Astrocyte of the cerebellum (primary cell): ENCODE results near the gene MED6.

Experiments
- DNase-seq: peaks from one replicate; pipeline ENCODE4 v3.0.0-alpha.2; 2011; ENCODE audit warnings: low read depth
- H3K4me3 ChIP-seq: 2 replicates; pipeline ENCODE4 v1.5.1; 2011; ENCODE audit warnings: mild to moderate bottlenecking, low read depth, low read length, moderate library complexity
- CTCF ChIP-seq: IDR thresholded peaks from 2 replicates; pipeline ENCODE4 v1.5.1; 2012; ENCODE audit warnings: low read length, low read depth, moderate library complexity, mild to moderate bottlenecking; ENCODE audit errors: missing control alignments
- in situ Hi-C: cut with HindIII; loops from 2 replicates; pipeline ENCODE4 v1.10.0; 2017; ENCODE audit warnings: low sequenced_read_pairs

Gene MED6

GRCh38 chr14:70624972-70625371 is 24.5 kb upstream of the MED6 start:
- H3K4me3 ChIP-seq: no peak overlapping the region
- DNase-seq: no peak
- in situ Hi-C loops: no loop called here
- TF ChIP-seq CTCF: no peak

GRCh38 chr14:70622111-70622712 is 21.8 kb upstream of the MED6 start:
- DNase-seq: no peak
- H3K4me3 ChIP-seq: no peak overlapping the region
- in situ Hi-C loops: no loop called here
- TF ChIP-seq CTCF: peak; percentile 94

GRCh38 chr14:70619708-70620107 is 19.3 kb upstream of the MED6 start:
- no peak for TF ChIP-seq CTCF
- in situ Hi-C loops: no loop called here
- DNase-seq: no peak
- H3K4me3 ChIP-seq: no peak overlapping the region

GRCh38 chr14:70618314-70618713 is 17.9 kb upstream of the MED6 start:
- no peak for DNase-seq
- no peak overlapping the region for H3K4me3 ChIP-seq
- no peak for TF ChIP-seq CTCF
- in situ Hi-C loops: no loop called here

- no peak overlapping the region for H3K4me3 ChIP-seq
- in situ Hi-C loops: no loop called here
- no peak for DNase-seq
- TF ChIP-seq CTCF: no peak
Observed at GRCh38 chr14:70616646-70617045, 16.2 kb upstream of the MED6 start.

- in situ Hi-C loops: no loop called here
- no peak for DNase-seq
- H3K4me3 ChIP-seq: no peak overlapping the region
- no peak for TF ChIP-seq CTCF
Observed at GRCh38 chr14:70611216-70611615, 10.8 kb upstream of the MED6 start.

GRCh38 chr14:70602254-70602653 is 1.8 kb upstream of the MED6 start:
- DNase-seq: no peak
- in situ Hi-C loops: loop anchor here (5.0 kb wide), 1 partner anchor 365 kb away; no protein-coding TSS in a partner anchor
- no peak overlapping the region for H3K4me3 ChIP-seq
- TF ChIP-seq CTCF: no peak
